Right lobe of liver (tissue), 4 donors: ENCODE data around the gene FAM168A.

Source experiments
- CTCF ChIP-seq, 4 donors: fragments of 200-600 bp in 3 of 4; fragments of 450-650 bp in 1 of 4; IDR thresholded peaks; one replicate each; pipeline versions ENCODE4 v1.5.1 to v1.8.0; 2016 to 2022; ENCODE audit warnings: antibody characterized with exemption in 4 of 4, mild to moderate bottlenecking in 2 of 4
- POLR2A ChIP-seq: fragments of 450-650 bp; IDR thresholded peaks from one replicate; pipeline ENCODE4 v1.6.1; 2017; ENCODE audit warnings: antibody characterized with exemption, mild to moderate bottlenecking
- donor health status: DM: no; HTN: no; CAD: no.
- donor health status: DM: no; HTN: no; CAD: no.
- donor health status: DM: no; HTN: yes; CAD: no.

GRCh38 chr11:73566422-73566821 is 31.5 kb downstream of the FAM168A start:
- TF ChIP-seq POLR2A (no peak), CTCF (IDR thresholded peaks at IDR 0.05) (no peak)
